ENCODE measurements around the gene AKAP1. TPM values are rescaled to one million over a fixed set of nuclear protein-coding genes. Genes with fewer than 3 reads are reported as not detected.
A peak's percentile ranks its signal among the peaks of the same experiment; 100 is the strongest.

Gene AKAP1
- total and polyA plus RNA-seq, 2 of the 8 experiments (the other 6 are each of a cell fraction or from before 2014, with no cell fraction given), result 120 to 156 TPM

DNA sequence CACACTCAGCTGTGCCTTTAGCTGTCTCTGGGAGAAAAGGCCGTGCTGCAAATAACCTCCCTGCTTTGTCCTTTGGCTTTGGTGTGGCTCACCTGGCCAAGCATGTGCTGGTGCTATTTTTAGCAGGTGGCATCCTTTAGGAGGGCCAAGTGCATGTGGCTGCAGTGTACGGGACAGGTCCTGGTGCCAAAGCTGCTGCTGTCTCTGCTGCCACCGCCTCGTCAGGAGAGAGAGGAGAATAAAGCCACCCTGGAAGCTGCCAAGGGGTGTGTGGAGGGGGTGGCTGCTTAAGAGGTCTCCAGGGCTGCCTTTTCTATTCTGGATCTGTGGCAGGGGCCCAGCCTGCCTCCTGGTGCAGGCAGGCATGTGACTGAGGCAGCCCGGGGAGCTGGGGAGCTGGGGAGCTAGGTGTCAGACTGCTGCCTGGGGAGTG is 6.2 kb downstream of the AKAP1 start:
- Histone ChIP-seq H3K4me2 (ENCODE audit: insufficient read depth in 1 of 2, low read depth in 2 of 2, low read length in 2 of 2) (peak overlapping the region in 1 of 2 experiments; percentile 50; a peak in 1 of 4 replicates), H4K8ac (ENCODE audit: extremely low read depth, insufficient read depth, low read length) (no peak overlapping the region), H4K20me1 (replicated peaks in 1 of 2; ENCODE audit: control insufficient read depth in 1 of 2, insufficient read depth in 2 of 2, low read length in 2 of 2) (peaks cover 36 to 48% of the 10 kb centered on the region in 2 experiments), H3K23me2 (ENCODE audit: low read depth, low read length) (peaks cover 3% of the 10 kb centered on the region), H2AFZ (ENCODE audit: low read length) (no peak overlapping the region), H4K5ac (ENCODE audit: insufficient read length, low read depth, low read length) (no peak overlapping the region), H3K23ac (ENCODE audit: insufficient read length) (no peak overlapping the region), H3K18ac (ENCODE audit: extremely low read depth, low read length) (no peak overlapping the region), H3K14ac (ENCODE audit: insufficient read length) (no peak overlapping the region), H2BK12ac (ENCODE audit: low read depth, low read length) (no peak overlapping the region), H3K4me1 (replicated peaks in 1 of 4; ENCODE audit: control insufficient read depth in 3 of 4, insufficient read depth in 4 of 4, low read length in 3 of 4) (peaks cover 18 to 49% (median 38%) of the 10 kb centered on the region in 4 experiments), H2BK15ac (ENCODE audit: low read length) (no peak overlapping the region), H3K56ac (replicated peaks; ENCODE audit: insufficient read length, low read depth, low read length) (no peak overlapping the region), H3K4ac (replicated peaks; ENCODE audit: insufficient read length, low read depth, low read length) (no peak overlapping the region), H2BK5ac (ENCODE audit: low read depth, low read length) (no peak overlapping the region), H3K36me3 (ENCODE audit: control insufficient read depth in 2 of 4, insufficient read depth in 4 of 4, low read length in 3 of 4) (no peaks in the 10 kb centered on the region; a peak in 2 of 8 replicates), H3K79me2 (ENCODE audit: control insufficient read depth in 1 of 2, insufficient read depth in 2 of 2, low read length in 2 of 2) (peaks cover 78 to 100% of the 10 kb centered on the region in 2 experiments), H2AK5ac (ENCODE audit: low read depth, low read length) (no peak overlapping the region), H3K79me1 (ENCODE audit: low read depth, low read length) (peaks cover 22% of the 10 kb centered on the region), H3K4me3 (ENCODE audit: extremely low read depth in 1 of 4, insufficient read depth in 2 of 4, low read depth in 3 of 4, low read length in 4 of 4) (no peak overlapping the region), H3K27me3 (replicated peaks in 1 of 4; ENCODE audit: control insufficient read depth in 3 of 4, extremely low read depth in 1 of 4, insufficient read depth in 3 of 4, low read length in 3 of 4) (no peaks in the 10 kb centered on the region; a peak in 1 of 7 replicates), H2BK120ac (replicated peaks; ENCODE audit: low read depth, low read length) (no peak overlapping the region), H3K9me3 (ENCODE audit: insufficient read depth in 2 of 2, low read depth in 1 of 2, low read length in 1 of 2) (no peaks in the 10 kb centered on the region), H3K27ac (ENCODE audit: low read depth, low read length) (no peak overlapping the region), H3K9ac (replicated peaks in 1 of 4; ENCODE audit: extremely low read depth in 1 of 4, low read depth in 3 of 4, low read length in 3 of 4) (no peak overlapping the region; a peak in 1 of 7 replicates), H4K91ac (replicated peaks; ENCODE audit: insufficient read length, low read length) (no peak overlapping the region), H2BK20ac (ENCODE audit: low read length) (no peak overlapping the region)
- DNase-seq (ENCODE audit: low read depth in 1 of 2, low spot score in 2 of 2) (no peak), FAIRE-seq (no peak)
- ChIA-PET POLR2A (ENCODE audit: partially characterized antibody) (interaction anchor here (0.8 to 1.8 kb wide), 2 partner anchors 8 to 10 kb away, joined by 3 to 4 read pairs; no protein-coding TSS in a partner anchor), CTCF (ENCODE audit: partially characterized antibody) (interaction anchor here (1.4 to 3.0 kb wide), 3 partner anchors 15 to 23 kb away, joined by 5 to 20 read pairs (median 7); no protein-coding TSS in a partner anchor)
- 79% methylated on average over 5 of the region's 5 CpGs; no CpG with 5 or more reads in 1 of the 2 experiments for WGBS, 2 experiments (ENCODE audit: extremely low coverage in 1 of 2, insufficient coverage in 1 of 2, insufficient read length in 1 of 2, insufficient replicate concordance in 2 of 2, low coverage in 1 of 2, low lambda C conversion rate in 2 of 2, missing lambda C conversion rate in 1 of 2)
- no peak for TF ChIP-seq ZNF274 (IDR thresholded peaks at IDR 0.05; ENCODE audit: borderline replicate concordance, extremely low read depth, low read length)
- TF ChIP-seq, protein P1, sequence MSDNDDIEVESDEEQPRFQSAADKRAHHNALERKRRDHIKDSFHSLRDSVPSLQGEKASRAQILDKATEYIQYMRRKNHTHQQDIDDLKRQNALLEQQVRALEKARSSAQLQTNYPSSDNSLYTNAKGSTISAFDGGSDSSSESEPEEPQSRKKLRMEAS (IDR thresholded peaks at IDR 0.05), result peak; percentile 54
- no peak for TF ChIP-seq TEAD4 (IDR thresholded peaks at IDR 0.05; ENCODE audit: low read depth, low read length)
- TF ChIP-seq HDAC2 (IDR thresholded peaks at IDR 0.05; ENCODE audit: borderline replicate concordance in 1 of 2, low read depth in 2 of 2, low read length in 2 of 2), result no peak

Data from H1 (cell line).